WTC11 (cell line): Measurements from ENCODE around the gene CA11. TPM values are rescaled to one million over a fixed set of nuclear protein-coding genes. Genes with fewer than 3 reads are reported as not detected.
A peak's percentile ranks its signal among the peaks of the same experiment; 100 is the strongest.

ENCODE experiments used
- ATAC-seq: fragments of 200-7000 bp; cut with Tn5 transposase; 2 replicates; pipeline ENCODE4 v1.10.0; 2021; ENCODE audit warnings: mild to moderate bottlenecking, moderate library complexity
- CTCF ChIA-PET: fragments of 300-600 bp; sonication (Branson Sonifier 250); formaldehyde crosslinking; loops from one replicate; lab custom pipeline; 2021; ENCODE audit warnings: antibody characterized with exemption; lab: Charles Lee
- POLR2A ChIA-PET: fragments of 350-600 bp; sonication (Branson Sonifier 250); formaldehyde crosslinking; loops from one replicate; lab custom pipeline; 2021; ENCODE audit warnings: antibody characterized with exemption; lab: Charles Lee
- DNase-seq: peaks from one replicate; pipeline ENCODE4 v3.0.0; 2021; ENCODE audit warnings: low spot score
- H3K27ac Mint-ChIP-seq: 2 replicates; pipeline ENCODE4 v1.8.0; 2021; ENCODE audit warnings: mixed read lengths
- H3K27me3 Mint-ChIP-seq: 2 replicates; pipeline ENCODE4 v1.8.0; 2021; ENCODE audit warnings: low read depth, mild to moderate bottlenecking, moderate library complexity, mixed read lengths
- H3K36me3 Mint-ChIP-seq: 2 replicates; pipeline ENCODE4 v1.8.0; 2021; ENCODE audit warnings: mixed read lengths
- H3K4me1 Mint-ChIP-seq: 2 replicates; pipeline ENCODE4 v1.8.0; 2022; ENCODE audit warnings: mixed read lengths
- H3K4me3 Mint-ChIP-seq: 2 replicates; pipeline ENCODE4 v1.8.0; 2021; ENCODE audit warnings: mild to moderate bottlenecking, moderate library complexity, mixed read lengths
- H3K9me3 Mint-ChIP-seq: 2 replicates; pipeline ENCODE4 v1.8.0; 2021; ENCODE audit warnings: mixed read lengths
- ATF2 ChIP-seq: sonication (generic); formaldehyde crosslinking; IDR thresholded peaks from 2 replicates; pipeline ENCODE4 v1.8.1; 2022; ENCODE audit warnings: low read depth, missing genetic modification reagents, borderline replicate concordance
- CDX4 ChIP-seq: fragments of 250-450 bp; sonication (Bioruptor Pico); IDR thresholded peaks from 2 replicates; pipeline ENCODE4 v1.9.0; 2021; ENCODE audit warnings: moderate library complexity, mild to moderate bottlenecking, inconsistent platforms, borderline replicate concordance
- E2F1 ChIP-seq: sonication (generic); formaldehyde crosslinking; IDR thresholded peaks from 2 replicates; pipeline ENCODE4 v1.8.0; 2022; ENCODE audit warnings: mild to moderate bottlenecking, missing genetic modification reagents
- ERG ChIP-seq: fragments of 250-450 bp; sonication (Bioruptor Pico); IDR thresholded peaks from 2 replicates; pipeline ENCODE4 v1.8.0; 2021; ENCODE audit warnings: mild to moderate bottlenecking
- HMGA2 ChIP-seq: fragments of 250-450 bp; sonication (Bioruptor Pico); IDR thresholded peaks from 2 replicates; pipeline ENCODE4 v1.4.0; 2021; ENCODE audit warnings: mild to moderate bottlenecking, moderate library complexity
- NFYB ChIP-seq: sonication (generic); formaldehyde crosslinking; conservative IDR thresholded peaks from 2 replicates; pipeline ENCODE4 v1.8.0; 2022; ENCODE audit warnings: low read depth, missing genetic modification reagents
- ZBTB43 ChIP-seq: sonication (generic); formaldehyde crosslinking; IDR thresholded peaks from 2 replicates; pipeline ENCODE4 v1.8.1; 2023; ENCODE audit warnings: mild to moderate bottlenecking, missing genetic modification reagents
- ZNF263 ChIP-seq: sonication (generic); formaldehyde crosslinking; IDR thresholded peaks from 2 replicates; pipeline ENCODE4 v1.8.1; 2022; ENCODE audit warnings: low read depth, mild to moderate bottlenecking, moderate library complexity, missing genetic modification reagents
- total RNA-seq: library from RNA; stranded (reverse); gene quantifications from 3 replicates; pipeline ENCODE4 v1.2.3, GENCODE V29; 2021

Gene CA11
- total RNA-seq, 1 experiment from 2014 or later = 41.4 TPM

GRCh38 chr19:48634424-48635262 is 11.3 kb downstream of the CA11 start (continued):
- TF ChIP-seq ZBTB43 (CRISPR knock-in tag) (no peak; the same call in 1 of the 2 replicates), CDX4 (no peak), ZNF263 (CRISPR knock-in tag) (peak; percentile 100), NFYB (no peak)

- ChIA-PET POLR2A (interaction anchor here (0.7 to 1.1 kb wide), 4 partner anchors 10 to 19 kb away, joined by 3 to 8 read pairs (median 4); partner anchors contain the start of genes CA11, RPL18 and SPHK2), CTCF (interaction anchor here (0.9 to 2.3 kb wide), 5 partner anchors 12 to 209 kb away, joined by 3 to 8 read pairs (median 4); partner anchors contain the start of gene CA11)
- H3K9me3 Mint-ChIP-seq = no peaks in the 10 kb centered on the region
- peaks cover 2% of the 10 kb centered on the region; the same call in 1 of the 2 replicates for H3K36me3 Mint-ChIP-seq
- no peak for ATAC-seq
- peaks cover 43% of the 10 kb centered on the region for H3K4me1 Mint-ChIP-seq
- TF ChIP-seq ATF2 (CRISPR knock-in tag) = no peak
- TF ChIP-seq HMGA2 (CRISPR knock-in tag) = no peak
- no peak for DNase-seq
- peak overlapping the region; percentile 41 for H3K27ac Mint-ChIP-seq
- H3K27me3 Mint-ChIP-seq = peaks cover 8% of the 10 kb centered on the region
- peak overlapping the region; percentile 44 for H3K4me3 Mint-ChIP-seq
These were observed 12.0 kb downstream of the CA11 start for GRCh38 chr19:48634036-48634342.

GRCh38 chr19:48633148-48634035 is 12.6 kb downstream of the CA11 start:
- H3K9me3 Mint-ChIP-seq = no peaks in the 10 kb centered on the region
- TF ChIP-seq ZBTB43 (CRISPR knock-in tag) = no peak
- TF ChIP-seq ERG = no peak
- no peak for TF ChIP-seq NFYB
- TF ChIP-seq E2F1 (CRISPR knock-in tag) = no peak
- H3K27ac Mint-ChIP-seq = no peak overlapping the region
- peaks cover 8% of the 10 kb centered on the region for H3K27me3 Mint-ChIP-seq
- DNase-seq (no peak), ATAC-seq (no peak)
- H3K36me3 Mint-ChIP-seq = no peaks in the 10 kb centered on the region
- ChIA-PET POLR2A (interaction anchor here (0.7 to 1.1 kb wide), 4 partner anchors 9 to 18 kb away, joined by 3 to 8 read pairs (median 4); partner anchors contain the start of genes CA11, RPL18 and SPHK2), CTCF (interaction anchor here (0.9 to 2.3 kb wide), 5 partner anchors 12 to 209 kb away, joined by 3 to 8 read pairs (median 4); partner anchors contain the start of gene CA11)
- peak overlapping the region; percentile 44; the same call in 1 of the 2 replicates for H3K4me3 Mint-ChIP-seq
- peaks cover 38% of the 10 kb centered on the region for H3K4me1 Mint-ChIP-seq
